HG03521 (cell line): ENCODE results near the gene BMP7.

Experiments used
- ATAC-seq: cut with Tn5 transposase; IDR thresholded peaks from one replicate; pipeline ENCODE4 v1.9.1; 2021; ENCODE audit warnings: mild to moderate bottlenecking, moderate library complexity; ENCODE audit not compliant: unreplicated experiment

The BMP7 gene

DNA sequence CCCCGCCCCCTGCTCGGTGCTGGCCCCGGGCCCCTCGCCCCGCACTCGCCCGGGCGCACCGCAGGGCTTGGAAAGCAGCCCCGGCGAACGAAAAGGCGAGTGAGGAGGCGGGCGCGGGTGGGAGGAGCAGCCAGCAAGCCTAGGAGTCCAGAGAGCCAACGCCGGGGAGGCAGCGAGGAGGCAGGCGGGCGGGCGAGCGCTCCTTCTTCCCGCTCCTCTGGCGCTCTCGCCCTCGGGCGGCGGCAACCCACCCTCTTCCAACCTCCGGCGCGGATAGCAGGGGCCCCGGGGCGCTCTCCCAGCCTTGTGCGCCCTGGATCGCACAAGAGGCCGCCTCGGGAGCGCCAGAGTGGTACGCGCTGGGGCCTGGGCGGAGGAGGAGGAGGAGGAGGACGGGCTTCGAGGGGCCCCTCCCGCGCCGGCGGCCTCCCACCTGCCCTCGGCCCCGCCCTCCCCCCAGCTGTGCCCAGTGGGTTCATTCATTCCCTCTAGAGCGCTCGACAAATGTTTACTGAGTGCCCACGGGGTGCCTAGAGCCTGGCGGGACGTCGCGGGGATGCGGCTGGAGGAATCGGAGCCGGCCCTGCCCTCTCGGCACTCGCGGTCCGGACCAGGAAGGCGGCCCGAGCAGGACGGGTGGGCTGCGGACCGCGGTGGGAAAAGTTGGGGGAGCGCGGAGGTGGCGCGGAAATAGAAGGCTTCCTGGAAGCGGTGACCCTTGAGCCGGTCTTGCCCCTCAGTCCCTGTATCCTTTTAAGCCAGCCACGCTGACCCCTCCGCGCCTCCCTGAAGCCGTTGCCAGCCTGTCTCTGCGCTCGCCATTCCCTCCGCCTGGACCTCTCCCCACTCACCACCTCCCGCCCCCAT is at the start of gene BMP7:
Gene BMP7, minus strand, starts transcription at position 351 of the 867 bp plus-strand sequence. CDS start 519 bp downstream, outside the sequence.
- no peak for ATAC-seq

DNA sequence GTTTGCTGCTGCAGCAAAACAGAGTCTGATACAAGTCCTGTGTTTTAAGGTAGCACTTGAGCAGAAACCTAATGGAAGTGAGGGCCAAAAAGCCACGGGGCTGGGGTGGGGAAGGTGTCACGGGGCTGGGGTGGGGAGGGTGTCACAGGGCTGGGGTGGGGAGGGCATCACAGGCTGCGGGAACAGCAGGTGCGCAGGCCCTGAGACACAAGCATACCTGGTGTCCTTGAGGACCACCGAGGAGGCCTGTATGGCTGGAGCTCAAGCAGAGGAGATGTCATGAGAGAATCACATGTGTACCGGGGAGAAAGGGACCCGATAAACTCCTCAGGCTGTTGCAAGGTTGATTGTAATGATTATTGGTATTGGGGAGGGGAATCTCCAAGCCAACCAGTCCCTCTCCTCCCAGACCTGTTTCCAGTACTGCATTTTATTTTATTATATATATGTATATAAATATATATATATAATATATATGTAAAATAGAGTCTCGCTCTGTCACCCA is 49.6 kb upstream of the BMP7 start:
- no peak for ATAC-seq

DNA sequence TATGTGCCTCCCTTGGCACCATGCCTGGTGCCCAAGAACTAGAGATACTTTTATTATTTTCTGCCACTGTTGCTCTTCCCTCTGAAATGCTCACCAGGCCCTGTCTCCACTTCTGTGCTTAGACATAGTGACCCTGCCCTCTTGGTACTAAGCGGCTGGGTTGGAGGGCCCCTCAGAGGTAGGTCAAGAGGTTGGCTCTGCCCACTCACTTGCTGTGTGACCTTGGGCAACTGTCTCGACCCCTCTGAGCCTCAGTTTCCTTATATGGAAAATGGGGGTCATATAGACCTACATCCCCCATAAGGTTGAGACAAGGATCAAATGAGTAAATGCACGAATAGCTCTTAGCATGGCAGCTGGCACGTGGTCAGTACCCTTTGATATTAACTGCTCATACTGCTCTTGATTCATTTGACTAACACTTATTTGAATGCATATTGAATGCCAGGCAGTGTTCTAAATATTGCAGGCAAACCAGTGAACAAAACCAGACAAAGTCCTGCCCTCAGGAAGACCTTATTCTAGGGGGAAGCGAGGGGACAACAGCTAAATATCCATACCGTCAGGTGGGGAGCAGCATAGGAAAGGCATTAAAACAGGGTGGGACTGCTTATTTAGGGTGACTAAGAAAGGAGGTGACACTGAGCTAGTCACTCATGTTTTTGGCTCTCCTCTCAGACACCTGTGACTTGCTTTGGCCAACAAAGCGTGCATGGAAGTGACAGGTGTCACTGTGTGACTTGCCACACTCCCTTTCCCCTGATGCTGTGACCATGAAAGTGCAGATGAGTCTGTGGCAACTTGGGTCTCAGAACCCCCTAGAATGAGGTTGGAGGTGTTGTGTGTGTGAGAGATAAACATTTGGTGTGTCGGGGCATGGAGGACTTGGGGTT is 48.9 kb upstream of the BMP7 start:
- ATAC-seq, result no peak

DNA sequence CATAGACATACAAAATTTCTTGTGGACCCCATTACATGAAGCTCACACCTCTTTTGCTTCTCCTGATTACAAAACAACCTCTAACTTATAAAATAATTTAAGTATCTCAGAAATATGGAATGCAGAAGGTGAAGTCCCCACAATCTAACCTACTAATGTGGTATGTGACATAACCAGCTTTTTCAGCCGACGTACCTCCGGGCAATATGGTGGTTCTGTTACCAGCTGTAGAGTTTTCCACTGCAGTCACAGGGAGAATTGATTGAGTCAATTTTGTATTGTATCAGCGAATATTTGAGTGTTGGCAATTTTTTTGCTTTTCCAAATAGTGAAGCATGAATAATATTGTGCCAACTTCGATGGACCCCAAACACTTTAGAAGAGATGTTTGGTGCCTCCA is 47.5 kb upstream of the BMP7 start:
- no peak for ATAC-seq

DNA sequence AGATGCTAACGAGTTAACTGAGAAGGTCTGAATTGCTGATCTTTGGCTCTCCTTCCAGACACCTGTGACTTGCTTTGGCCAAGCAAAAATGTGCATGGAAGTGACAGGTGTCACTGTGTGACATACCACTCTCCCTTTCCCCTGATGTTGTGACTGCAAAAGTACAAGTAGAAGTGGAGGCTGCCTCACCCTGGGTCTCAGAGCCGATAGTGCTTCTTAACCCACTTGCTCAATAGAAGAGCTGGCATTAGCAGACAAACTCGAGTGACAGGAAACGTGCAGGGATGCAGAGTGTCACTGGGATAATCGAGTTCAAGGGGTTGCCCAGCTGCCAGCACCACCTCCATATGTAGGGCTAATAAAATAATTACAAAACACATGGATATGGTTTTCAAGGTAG is 46.8 kb upstream of the BMP7 start:
- ATAC-seq, result no peak

DNA sequence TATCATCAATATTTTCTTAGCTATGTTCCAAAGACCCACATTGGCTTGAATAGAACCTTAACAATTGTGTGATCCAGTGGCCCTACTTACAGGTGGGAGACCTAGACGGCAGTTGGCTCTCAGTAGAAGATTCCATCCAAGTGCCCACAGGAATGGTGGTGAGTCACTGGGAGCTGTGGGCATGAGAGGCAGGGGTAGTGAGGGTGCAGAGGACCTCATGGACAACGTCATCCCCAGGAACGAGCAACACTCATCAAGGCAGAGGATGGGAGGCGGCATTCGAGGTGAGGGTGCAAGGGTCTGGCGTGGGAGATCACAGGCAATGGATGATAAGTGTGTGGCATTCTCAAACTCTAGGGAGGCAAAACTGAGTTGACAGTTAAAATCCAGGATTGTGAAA is 45.7 kb upstream of the BMP7 start:
- ATAC-seq, result no peak

DNA sequence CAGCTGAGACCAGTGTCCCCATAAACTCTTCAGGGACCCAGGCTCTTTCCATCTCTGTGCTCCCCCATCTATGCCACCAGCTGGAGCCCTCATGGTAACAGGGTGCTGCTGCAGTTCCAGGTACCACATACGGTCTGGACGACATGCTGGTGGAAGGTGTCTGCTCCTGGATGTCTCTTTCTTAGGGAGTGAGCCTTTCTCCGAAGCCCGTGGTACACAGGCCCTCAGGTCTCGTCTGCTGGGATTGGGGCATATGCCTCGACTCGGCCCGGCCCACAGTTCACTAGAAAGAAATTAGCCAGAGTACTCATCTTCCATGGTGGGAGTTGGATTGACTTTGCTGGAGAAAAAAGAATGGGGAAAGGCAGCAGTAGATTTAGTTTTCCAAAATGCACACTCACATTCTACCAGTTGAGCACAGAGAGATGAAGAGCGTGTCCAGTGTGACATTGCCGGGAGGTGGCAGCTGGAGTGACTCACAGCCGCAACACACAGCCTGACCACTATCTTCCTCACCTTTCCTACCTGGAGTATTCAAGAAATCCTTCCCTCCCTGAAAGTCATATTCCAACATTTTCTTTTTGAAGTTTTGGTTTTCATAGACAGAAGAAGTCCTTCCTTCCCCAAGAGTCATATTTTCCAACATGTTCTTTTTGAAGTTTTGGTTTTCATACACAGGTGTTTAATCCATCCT is 44.5 kb upstream of the BMP7 start:
- no peak for ATAC-seq

DNA sequence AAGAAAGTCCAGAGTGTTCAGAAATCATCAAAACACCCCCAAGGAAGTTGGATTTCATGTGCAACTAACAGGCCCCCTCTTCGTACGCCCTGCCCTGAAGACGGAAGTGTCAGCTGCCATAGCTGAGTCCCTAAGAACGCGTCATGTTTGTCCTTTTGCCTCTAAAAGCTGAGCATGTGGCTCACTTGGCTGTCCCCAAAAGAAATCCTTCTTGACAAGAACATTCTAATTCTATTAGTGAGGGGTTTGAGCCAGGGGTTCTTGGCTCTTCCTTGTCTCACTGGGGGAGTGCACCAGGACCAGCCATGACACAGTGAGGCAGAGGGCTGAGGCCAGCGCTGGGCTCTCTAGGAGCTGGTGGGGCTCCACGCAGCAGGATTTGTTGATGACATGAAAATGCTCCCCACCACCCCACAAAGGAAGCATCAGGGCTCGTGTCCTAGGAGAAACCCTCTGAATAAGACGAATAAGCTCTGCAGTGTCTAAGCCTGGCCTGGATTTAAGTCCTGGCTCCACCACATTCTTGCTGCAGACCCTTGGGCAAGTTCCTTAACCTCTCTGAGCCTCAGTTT is 43.2 kb upstream of the BMP7 start:
- no peak for ATAC-seq

DNA sequence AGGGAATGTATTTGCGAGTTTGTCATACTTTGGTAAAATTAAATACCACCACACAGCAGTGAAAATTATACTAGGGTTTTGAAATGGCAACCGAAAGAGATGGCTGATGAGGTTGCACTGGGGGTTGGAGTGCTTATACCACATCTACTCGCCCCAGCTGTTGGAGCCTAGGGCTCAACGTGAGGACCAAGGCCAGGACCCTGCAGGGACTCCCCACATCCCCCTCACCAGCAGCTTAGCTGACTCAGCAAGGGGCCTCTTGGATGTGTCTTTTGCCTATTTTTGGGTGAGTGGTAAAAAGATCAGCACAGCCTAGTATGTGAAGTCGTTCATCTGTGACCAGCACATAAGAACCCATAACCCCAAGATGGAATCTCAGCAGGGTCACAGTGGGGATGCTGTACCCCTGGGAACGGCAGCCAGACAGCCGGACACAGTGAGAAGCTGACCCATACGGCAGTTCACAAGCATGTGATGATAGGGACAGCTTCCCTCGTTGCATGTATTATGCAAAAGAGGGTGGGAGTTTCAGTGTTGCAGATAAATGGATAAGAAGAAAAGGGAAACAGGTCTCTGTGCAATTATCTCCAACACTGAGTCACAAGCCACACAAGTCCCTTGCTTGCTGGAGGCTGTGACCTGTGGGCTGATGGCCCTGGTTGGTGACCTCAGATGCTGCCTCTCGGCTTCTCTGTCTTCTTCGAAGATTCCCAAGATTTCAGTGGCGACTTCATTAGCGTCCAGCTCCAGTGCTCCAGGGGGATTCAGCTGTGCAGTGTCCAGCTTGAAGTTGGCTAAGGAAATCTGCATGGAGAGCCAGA is 42.2 kb upstream of the BMP7 start:
- no peak for ATAC-seq

DNA sequence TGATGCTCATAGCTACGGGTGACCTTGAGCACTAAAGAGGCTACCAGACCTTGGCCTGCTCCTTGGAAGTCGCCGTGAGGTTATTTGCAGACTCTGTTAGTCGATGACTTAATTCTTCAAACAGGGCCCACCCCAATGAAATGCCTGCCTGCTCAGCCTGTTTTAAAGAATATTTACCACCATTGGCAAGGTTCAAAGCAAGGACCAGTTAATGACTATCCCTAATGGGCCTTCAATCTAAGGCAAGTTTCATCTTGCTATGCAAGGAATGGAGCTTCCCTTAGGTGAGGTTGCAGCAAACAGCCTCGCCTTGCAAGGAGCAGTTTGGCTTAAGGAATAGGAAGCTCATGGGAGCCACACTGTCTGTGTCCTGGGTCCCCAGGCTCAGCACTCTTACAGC is 40.3 kb upstream of the BMP7 start:
- ATAC-seq, result no peak

DNA sequence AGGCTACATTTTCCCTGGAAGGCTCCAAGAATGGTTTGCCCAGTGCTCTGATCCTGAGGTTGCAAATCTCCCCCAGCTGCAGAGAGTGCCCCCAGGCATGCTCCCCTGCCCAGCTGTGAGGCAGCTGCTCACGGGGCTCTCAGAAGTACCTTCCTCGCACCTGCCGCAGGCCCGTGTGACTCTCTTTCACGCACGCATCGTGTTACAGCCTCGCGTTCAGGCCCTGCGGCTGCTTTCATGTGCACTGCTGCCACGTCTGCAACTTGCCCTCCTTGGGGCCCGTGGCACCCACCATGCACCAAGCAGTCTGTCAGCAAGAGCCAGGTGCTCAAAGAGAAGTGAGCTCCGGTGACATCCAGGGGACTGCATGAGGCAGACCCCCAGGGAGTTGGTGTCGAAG is 34.6 kb upstream of the BMP7 start:
- ATAC-seq, result no peak

DNA sequence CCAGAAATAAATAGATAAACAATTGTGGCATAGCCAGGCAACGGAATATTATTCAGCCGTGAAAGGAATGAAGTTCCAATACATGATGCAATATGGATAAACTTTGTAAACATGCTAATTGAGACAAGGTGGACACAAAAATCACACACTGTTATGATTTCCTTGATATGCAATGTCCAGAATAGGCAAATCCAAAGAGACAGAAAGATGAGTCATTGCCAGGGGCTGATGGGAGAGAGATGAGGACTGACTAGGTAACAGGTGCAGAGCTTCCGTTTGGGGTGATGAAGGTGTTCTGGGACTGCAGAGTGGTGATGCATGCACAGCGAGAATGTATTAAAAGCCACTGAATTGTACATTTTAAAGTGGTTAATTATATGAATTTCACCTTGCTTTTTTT is 32.0 kb upstream of the BMP7 start:
- ATAC-seq, result no peak

DNA sequence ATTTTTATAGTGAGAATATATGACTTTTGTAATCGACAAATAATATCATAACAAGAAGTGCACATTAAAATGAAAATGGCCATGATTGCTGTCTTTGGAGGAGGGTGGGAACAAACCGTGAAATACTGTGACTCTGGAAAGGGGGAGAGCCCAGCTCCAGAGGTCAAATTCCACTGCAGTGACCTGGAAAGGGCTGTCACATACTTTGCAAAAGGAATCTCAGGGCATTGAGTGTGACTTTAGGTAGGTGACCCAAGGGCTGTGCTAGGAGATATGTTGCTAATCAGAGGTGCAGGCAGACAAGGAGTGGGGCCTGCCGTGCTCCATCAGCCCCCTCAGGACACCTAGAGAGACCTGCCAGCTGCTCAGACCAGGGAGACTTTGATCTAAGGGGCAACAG is 28.1 kb upstream of the BMP7 start:
- no peak for ATAC-seq

DNA sequence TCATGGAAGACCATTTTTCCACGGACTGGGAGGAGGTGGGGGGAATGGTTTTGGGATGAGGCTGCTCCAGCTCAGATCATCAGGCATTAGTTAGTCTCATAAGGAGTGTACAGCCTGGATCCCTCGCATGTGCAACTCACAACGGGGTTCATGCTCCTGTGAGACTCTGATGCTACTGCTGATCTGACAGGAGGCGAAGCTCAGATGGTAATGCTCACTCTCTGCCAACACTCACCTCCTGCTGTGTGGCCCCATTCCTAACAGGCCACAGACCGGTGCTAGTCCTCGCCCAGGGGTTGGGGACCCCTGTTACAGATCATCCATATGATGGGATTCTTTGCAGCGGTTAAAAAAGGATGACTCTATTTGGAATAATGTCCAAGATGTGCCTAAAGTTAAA is 27.6 kb upstream of the BMP7 start:
- ATAC-seq, result no peak

DNA sequence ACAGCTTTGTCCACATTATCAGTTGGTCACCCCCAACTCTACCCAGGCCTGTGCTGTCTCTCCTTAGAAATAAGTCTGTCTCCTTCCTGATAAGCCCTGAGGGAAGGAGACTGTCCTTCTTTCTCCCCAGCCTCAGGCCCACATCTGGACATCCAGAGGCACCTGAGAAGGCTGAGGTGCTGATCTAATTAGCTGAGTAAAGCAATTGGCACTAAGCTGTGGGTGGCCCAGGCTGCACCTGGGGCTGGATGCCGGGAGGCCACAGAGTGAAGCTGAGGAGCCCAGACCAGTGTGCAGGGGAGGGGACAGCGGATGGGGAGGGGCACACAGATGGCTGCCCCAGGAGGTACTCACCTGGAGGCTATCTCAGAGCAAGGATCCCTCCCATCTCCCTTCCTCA is 26.2 kb upstream of the BMP7 start:
- ATAC-seq, result no peak

DNA sequence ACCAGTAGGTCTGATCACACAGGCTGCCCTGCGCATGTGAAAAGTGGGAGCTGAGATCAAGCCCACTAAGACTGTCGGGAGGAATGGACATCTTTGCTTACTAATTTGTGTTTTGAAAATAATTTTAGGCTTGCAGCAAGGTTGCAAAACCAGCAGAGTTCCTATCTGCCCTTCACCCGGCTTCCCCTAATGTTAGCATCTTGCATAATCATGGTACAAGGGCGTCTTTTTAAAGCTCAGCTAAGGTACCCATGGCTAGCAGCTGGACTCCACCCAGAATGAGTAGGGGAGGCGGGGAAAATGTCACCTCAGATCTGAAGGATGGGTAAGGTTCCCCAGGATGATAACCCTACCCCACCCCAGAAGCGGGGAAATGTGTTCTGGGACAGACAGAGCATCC is 25.3 kb upstream of the BMP7 start:
- no peak for ATAC-seq

DNA sequence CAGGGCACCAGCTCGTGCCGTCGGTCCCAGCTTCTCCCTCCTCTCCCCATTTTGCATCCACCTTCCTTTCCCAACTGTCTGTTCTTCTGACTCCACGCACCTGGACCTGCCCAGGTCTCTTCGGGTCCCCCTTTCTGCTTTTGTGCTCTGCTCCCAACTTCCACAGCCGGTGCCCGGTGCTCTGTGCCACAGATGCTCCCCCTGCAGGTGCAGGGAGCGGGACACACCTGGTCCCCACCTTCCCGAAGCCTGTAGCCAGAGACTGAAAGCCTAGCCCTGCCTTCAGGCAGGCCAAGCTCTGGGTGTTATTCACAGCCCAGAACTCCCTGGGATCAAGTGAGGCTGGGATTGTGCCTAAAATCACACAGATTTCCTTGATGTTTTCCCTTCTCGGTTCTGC is 24.6 kb upstream of the BMP7 start:
- ATAC-seq, result no peak

DNA sequence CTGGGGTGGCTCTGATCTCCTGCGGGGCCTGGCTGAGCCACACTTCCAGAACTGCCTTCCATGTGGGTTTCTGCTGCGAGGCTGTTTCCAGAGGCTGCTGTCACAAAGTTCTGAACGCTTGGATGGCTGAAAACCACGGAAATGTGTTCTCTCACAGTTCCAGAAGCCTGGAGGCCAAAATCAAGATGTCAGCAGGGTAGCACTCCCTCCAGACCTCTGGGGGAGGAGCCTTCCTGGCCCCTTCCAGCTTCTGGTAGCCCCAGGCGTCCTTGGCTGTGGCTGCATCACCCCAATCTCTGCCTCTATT is 23.7 kb upstream of the BMP7 start:
- no peak for ATAC-seq

DNA sequence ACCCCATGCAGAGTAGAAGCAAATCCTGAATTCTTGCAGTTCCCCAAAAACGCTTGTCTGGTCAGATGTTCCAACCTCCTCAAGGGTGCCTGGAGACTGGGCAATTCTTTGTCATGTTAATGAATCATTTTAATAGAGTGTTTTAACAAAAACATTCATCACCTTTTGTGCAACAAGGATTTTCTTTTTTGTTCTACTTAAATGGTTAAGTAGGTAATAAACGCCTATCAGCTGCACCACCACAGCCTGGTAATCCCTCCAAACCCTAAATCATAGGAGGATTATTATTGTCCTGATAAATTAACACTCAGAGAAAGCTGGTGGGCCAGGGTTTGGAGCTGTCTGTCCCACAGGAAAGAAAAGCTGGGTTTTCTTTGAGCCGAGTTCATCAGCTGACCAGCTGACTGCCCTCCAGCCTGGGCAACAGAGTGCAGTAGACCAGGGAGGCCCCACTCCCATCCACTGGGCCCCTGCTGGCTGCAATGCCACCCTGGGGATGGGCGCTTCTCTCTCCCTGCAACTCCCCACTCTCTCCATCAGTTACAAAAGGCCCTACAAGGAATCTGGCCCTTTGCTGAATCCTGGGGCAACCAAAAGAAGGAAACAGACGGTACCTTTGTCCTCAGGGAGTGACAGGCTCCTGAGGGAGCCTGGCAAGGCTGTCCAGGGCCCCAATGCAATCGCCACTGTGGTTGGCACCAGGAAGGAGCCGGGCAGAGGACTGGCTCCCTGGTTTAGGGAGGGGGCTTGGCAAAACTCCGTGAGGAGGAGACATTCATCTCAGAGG is 23.1 kb upstream of the BMP7 start:
- ATAC-seq, result no peak
